Muscle of arm (tissue), 12 donors: ENCODE results near the gene CAPG. TPM values are rescaled to one million over a fixed set of nuclear protein-coding genes. Genes with fewer than 3 reads are reported as not detected.
"Not testable (repeated sequence)": the region's sequence is repeated elsewhere in the genome, so short reads cannot be mapped to it uniquely, and the experiment has no call there.

Experiments
- DNase-seq: peaks from one replicate; pipeline ENCODE4 v3.0.0-alpha.2; 2013
- polyA plus RNA-seq, 12 donors: library from polyadenylated mRNA; unstranded; fragments of 120-200 nt; gene quantifications; one replicate each; pipeline ENCODE4 v1.2.1, GENCODE V29; 2013; ENCODE audit not compliant: insufficient read length in 12 of 12

CAPG gene
- polyA plus RNA-seq, 12 donors = 8.7 to 80.7 (median 22.0) TPM; not detected in 1

- DNase-seq = no peak
Observed at GRCh38 chr2:85439986-85440385, 29.8 kb upstream of the CAPG start.

DNA sequence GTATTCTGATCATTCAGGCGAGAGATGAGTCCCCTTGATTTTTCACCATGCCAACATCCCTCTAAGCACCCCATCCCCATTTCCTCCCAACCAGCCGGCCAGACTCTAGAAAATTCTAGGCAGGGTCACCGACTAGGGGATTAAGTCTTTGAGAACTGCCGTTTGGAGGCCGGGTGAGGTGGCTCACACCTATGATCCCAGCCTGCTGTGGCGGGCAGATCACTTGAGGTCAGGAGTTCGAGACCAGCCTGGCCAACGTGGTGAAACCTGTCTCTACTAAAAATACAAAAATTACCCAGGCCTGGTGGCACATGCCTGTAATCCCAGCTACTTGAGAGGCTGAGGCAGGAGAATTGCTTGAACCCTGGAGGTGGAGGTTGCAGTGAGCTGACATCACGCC, 29.4 kb upstream of the CAPG start:
- not testable (repeated sequence) for DNase-seq

DNA sequence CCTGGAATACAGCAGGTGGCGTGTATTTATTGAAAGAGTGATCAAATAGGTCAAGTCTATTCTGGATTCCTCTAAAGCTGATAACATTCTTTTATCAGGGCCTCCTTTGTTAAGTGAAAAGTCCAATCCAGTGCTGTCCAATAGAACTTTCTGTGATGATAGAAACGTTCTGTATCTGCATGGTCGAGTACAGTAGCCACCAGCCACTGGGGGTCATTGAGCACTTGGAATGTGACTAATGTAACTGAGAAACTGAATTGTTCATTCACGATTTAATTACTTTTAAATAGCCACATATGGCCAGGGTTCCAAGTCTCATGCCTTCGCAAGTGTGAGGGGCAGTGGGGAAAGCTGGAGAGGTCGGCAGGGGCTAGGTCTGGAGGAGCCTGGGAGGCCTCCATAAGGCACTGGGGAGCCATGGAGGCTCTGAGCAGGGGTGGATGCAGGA, 28.9 kb upstream of the CAPG start:
- no peak for DNase-seq

GRCh38 chr2:85438201-85439024, 28.2 kb upstream of the CAPG start:
- DNase-seq = no peak

DNA sequence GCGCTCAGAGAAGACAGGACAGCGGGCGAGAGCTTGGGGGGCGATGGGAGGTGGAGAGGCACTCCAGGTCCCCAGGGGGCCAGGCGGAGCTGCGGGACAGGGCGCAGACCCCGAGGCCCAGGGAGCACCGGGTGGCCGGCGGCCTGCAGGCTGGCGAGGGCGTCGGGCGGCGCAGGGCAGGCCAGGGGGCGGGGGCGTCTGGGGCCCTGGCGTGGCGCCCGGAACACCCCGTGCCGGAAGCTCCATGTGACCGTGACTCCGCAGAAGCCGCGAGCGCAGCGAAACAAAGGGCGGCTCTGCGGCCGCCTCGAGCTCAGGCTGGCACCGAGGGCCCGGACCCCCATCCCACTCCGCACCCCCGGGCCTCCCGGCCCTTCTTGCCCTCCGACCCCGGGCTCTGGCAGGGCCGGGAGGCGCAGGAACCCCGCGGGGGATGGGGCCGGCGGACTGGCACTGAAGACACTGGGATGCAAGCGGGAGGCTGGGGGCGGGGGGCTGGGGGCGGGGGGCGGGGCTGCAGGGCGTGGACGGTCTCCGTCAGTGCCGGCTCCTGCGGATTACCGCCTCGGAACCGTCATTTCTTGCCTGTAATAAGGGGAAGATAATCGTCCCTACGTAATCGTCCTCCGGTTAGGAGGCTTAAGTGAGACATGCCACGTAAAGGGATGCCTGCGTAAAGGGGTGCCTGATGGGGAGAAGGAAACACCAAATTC, 27.5 kb upstream of the CAPG start:
- peak; percentile 74 for DNase-seq

DNA sequence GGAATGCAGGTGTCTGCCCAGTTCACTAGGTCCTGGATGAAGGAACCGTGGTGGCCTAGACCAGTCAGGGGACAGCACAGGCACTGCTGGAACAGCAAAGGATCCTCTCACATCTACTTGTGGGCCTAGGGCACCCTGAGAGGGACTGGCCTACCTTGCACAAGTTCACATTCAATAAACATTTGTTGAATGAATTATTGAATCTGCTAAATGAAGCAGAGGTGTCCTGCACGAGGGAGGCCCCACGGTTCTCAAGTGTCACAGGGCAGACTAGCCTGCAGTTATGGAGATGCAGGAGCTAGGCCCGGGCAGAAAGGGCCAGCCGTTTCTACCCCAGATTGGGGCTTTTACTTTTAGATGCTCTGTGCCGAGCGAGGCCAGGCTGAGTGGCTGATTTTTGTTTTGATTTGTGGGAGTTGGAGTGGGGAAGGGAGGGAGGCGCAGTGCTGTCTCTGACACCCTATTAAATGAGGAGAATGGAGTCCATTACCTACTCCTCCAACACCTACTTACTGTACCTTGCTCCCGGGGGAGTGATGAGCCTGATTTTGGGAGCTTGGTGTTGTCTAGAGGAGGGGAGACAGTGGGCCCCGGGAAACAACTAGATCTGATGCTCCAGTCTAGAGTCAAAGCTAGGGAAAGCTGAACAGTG, 26.8 kb upstream of the CAPG start:
- DNase-seq = no peak

GRCh38 chr2:85435981-85436835, 26.0 kb upstream of the CAPG start:
- DNase-seq = no peak

DNA sequence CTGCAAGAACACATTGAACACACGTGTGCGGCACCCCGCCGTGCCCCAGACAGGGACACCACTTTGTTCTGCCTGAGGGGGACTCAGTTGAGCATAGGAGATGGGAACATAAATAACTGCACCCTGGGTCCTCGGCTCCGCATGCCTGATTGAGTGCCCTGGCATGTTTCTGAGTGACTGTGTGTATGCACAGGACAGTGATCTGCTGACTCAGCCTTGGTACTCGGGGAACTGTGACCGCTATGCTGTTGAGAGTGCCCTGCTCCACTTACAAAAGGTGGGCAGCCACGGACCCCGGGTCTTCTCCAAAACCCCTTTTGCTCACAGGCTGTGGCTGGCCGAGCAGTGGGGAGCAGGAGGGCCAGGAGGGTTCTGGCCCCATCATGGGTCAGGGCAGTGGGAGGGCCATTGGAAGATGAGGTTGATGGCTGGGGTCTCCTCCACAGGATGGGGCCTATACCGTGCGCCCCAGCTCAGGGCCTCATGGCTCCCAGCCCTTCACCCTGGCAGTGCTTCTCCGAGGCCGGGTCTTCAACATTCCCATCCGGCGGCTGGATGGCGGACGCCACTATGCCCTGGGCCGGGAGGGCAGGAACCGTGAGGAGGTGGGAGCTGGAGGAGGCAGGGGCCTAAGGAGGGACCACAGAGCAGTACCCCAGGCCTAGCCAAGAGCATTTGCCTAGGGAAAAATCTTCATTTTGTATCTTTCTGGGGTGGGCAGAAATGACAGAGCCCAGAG, 25.2 kb upstream of the CAPG start:
- DNase-seq = no peak

DNA sequence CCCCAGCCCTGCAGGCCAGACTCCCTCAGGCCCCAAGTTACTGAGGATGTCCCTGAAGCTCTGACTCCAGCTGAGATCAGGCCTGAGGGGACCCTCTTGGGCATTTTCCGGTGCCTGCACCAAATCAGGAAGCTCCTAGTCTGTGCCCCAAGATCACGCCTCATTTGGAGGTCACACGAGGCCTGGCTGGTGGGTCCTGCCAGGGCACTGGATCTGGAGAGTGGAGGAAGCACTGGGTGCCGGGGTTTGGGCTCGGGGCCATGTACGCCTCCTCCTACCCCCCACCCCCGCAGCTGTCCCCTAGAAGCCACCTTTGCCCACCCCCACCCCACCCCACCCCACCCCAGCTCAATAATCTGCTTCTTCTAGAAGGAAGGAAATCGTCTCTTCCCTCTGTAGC, 24.5 kb upstream of the CAPG start:
- DNase-seq = no peak

DNA sequence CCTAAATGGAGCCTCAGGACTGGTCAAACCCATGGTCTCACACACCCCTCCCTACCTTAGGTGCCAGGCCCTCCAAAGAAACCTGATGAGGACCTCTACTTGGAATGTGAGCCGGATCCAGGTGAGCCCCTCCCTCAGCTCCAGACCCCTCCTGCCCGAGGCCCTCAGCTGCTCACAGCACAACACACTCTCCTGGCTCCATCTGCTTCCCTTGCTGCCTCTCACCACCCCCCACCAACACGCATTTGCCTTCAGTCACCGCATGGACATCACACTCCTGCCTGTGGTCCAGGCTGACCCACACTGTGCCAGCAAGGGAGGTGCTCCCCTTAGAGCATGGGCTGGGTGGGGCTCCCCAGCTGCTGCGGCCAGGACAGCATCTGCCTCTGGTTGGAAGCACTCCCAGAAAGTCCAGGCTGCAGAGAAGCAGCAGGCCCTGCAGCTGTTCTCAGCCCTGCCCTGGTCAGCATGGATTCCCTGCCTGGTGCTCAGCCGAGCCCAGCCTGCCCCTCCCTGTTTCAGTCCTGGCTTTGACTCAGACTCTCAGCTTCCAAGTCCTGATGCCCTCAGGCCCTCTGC, 23.4 kb upstream of the CAPG start:
- peak; percentile 86 for DNase-seq

DNA sequence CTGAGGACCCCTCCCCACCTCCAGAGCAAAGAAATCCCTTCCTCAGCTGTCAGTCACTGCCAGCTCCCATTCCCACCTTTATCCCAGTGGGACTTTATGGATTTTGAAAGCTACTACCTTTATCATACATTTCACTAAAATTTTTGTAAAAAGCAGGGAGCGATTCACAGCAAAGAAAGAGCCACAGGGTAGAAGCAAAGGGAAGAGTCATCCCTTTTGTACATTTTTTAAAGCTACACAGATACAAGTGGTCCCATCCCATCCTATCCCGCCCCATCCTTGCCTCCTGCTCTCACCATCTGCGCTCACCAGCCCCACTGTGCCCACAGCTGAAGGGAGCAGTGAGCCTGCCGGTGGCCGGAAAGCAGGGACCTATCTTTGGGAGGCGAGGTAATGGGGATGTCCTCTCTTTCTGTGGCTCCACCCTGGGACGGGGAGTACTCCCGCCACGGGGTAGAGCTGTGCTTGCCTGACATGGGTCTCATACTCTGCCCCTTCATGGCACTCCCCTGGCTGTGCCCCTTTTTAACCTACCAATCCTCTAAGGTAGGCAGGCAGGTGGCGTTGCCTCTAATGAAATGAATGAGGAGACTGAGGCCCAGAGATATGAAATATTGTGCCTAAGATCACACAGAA, 21.5 kb upstream of the CAPG start:
- DNase-seq = no peak

DNA sequence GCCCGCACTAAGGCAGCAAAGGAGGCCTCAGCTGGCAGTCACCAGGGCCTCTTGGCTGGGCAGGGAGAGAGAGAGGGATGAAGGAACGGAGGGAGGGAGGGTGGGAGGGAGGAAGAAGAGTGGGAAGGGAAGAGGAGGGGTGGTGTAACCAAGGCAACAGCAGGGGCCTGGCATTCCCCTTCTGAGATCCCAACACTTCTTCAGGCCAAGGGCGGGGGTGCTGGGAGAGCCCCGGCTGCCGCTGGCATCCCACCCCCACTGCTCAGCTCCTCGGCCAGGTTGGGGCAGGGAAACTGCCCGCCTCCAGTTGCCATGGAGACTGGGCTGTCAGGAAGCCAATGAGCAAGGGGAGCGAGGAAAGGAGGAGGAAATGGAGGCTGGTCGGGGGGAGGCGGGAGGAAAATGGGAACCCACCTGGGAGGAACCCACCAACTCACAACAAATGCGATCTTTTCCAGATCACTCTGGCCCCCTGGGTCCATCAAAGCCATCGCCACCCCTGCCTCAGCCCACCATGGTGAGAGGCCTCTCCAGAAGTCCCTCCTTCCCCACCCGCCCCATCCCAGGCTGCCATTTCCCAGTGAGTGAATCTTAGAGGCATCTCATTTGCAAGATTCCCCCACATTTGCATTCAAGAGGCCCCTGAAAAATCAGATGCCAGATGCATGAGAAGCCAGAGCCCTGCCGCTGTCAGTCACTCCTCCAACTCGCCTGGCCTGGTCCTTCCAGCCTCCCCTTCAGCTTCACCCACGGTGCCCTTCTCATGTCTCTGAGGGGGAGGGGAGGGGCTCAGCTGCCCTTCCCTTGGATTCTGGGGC, 20.8 kb upstream of the CAPG start:
- DNase-seq = no peak

- DNase-seq = no peak
Observed at GRCh38 chr2:85429924-85430289, 19.7 kb upstream of the CAPG start.

DNA sequence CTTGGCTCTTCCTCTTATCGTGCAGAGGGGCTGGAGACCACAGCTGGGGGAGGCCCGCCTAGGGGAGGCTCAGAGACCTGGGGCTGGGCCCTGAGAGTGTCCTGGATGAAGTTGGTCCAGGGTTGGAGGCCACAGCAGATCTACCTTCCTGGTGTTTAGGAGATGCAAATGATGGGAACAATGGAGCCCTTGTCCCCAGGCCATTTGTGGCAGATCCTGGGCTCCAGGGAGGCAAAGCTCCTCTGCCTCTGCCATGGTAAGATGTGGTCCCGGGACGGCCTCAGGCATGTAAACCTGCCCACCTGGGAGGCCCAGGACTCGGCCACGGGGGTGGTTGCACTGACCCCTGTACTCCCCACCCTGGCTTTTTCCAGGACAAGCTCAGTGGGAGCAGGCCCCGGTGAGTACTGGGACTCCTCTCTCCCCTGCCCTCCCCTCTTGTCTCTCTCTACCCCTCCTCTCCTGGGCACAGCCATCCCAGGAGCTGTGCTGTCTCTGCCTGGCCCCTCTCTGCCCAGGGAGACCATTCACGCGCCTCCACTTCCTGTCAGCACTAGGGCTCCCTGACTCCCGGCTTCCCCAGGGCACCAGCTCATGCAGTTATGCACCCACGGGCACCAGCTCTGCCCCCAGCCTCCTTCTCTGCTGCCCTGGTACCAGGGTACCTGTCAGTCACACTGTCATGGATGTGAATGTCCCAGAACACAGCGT, 19.2 kb upstream of the CAPG start:
- no peak for DNase-seq

DNA sequence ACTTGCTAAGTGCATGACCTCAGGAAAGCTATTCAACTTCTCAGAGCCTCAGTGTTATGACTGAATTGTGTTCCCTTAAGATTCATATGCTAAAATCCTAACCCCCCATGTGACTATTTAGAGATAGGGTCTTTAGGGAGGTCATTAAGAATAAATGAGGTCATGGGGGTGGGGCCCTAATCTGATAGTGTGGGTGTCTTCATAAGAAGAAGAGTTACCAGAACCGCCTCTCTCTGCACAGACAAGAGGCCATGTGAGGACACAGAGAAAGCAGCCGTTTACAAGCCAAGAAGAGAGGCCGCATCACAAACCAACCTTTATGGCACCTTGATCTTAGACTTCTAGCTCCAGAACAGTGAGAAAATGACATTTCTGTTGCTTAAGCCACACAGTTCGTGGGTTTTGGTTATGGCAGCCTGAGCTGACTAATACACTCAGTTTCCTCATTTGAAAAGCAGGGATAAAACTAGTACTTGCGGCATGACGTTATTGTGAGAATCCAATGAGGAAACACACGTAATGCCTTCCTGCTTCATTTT, 18.2 kb upstream of the CAPG start:
- DNase-seq = no peak

GRCh38 chr2:85427300-85427835, 17.2 kb upstream of the CAPG start:
- no peak for DNase-seq

DNA sequence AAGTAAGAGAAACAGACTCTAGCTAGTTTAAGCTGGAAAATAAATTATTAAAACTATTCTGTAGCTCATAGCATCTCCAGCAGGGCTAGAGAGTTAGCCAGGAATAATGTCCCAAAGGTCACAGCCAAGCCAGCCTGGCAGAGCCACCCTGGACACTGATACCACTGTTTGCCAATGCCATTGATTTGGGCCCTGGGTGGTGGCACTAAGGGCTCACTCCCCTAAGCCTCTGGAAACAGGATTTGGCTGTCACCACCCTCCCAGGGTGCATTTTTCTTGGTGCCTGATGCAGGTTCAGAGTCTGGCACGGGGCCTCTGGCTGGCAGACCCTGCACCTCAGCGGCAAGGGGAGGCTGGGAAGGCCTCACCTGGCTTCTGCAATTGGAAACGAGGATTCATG, 15.4 kb upstream of the CAPG start:
- DNase-seq = no peak

DNA sequence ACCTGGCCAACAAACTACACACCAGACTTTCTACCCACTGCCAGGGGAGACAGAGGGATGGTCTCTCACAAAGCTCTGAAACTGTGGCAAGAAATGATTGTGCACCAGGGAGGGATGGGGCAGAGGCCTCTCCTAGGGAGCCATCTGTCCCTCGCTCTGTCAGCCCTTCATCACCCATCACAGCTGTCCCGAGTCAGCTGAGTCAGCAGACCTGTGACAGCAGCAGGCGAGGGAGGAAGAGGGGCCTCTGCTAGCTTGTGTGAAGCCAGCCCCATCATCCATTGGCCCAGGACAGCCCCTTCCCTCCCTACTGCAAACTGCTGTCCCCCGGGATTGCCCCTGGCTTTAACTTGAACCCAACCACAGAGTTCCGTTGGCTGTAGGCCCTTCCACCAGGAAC, 13.4 kb upstream of the CAPG start:
- DNase-seq = no peak
